Epidermal melanocyte (primary cell): ENCODE measurements around the gene TMEM259.

ENCODE experiments used
- DNase-seq: peaks from one replicate; pipeline ENCODE4 v3.0.0; 2011; ENCODE audit warnings: low spot score; ENCODE audit not compliant: insufficient read length

The TMEM259 gene

DNA sequence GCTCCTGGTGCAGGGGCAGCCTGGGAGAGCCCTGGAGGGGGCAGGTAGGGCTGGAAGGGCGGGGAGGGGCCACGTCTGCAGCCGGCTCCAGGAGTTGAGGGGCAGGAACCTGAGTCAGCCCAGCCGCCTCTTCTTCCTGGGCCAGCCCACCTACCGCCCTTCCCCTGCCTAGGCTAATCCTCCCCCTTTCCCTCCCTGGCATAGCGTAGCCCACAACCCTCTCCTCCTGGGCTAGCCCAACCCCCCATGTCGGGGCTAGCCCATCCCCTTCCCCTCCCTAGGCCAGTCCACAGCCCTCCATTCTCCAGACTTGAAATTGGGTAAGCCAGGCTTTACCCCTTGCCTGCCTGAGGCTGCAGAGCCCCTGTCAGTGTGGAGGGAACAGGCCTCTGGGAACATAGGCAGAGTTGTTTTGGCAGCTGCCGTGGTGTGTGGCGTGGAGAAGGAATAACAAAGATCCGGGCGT lies 57.4 kb downstream of the TMEM259 start:
- no peak for DNase-seq

GRCh38 chr19:962683-963400 lies 58.1 kb downstream of the TMEM259 start:
- DNase-seq = no peak

DNA sequence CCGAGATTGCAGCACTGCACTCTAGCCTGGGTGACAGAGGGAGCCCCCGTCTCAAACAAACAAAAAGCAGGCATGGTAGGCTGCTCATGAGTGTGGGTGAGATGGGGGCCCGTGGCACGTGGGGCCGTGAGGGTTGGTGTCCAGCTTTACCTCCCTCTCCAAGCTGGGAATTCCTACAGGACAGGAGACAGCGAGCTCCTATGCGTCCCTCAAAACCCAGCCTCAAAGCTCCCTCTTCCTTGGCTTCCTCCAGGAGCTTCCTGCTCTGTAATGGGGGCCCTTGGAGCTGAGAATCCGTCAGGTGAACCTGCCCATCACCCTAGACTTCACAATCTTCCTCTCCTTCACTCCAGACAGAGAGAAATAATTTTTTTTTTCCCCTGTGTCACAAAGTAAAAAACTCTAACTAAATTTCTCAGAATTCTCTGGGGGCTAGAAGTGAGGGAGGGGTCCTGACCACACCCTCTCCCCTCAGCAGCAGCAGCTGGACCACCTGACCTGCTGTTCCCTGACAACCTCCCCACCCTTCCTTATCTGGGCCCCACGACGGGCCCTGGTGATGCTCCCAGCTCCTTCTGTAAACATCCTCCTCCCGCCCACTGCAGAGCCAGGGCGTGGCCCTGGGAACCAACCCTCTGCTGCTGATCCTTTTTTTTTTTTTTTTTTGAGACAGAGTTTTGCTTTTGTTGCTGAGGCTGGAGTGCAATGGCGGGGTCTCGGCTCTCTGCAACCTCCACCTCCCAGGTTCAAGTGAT lies 58.9 kb downstream of the TMEM259 start:
- no peak for DNase-seq

DNA sequence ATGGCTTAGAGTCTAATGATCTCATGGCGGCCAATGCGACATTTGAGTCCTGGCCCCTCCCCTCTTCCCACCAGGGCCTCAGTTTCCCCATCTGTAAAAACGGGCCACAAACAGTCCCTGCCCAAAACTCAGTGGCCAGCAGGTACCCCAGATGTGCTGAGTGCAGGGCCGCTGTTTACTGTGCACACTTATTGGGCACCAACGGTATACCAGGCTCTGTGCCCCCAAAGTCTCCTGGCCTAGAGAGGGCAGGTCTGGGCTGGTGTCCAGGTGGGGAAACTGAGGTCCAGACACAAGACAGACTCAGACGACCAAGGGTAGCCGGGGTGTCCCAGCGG lies 60.4 kb downstream of the TMEM259 start:
- no peak for DNase-seq

DNA sequence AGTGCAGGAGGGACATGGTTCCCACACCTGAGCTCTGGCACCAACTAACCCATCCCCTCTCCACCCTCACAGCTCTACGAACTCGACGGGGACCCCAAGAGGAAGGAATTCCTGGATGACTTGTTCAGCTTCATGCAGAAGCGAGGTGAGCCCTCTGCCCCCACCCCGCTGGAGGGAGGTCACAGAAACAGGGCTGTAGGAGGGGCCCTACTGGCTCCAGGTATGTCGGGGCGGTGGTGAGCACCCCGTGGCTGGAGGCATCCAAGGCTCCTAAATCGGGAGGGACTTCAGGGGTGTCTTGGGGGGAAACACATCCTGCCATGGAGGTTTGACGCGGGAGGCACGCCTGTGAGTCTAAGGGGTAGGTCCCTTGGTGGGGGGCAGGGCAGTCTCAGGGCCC lies 60.9 kb downstream of the TMEM259 start:
- DNase-seq = no peak
